DMS79 treated with DMSO at 0.1 percent for 48 hours (cell line): Measurements from ENCODE around the gene MRPS23.

Source experiments
- DNase-seq: peaks from one replicate; lab custom pipeline; 2025; lab: John Stamatoyannopoulos, UW

MRPS23 gene

GRCh38 chr17:57794841-57795240 lies 55.0 kb downstream of the MRPS23 start:
- DNase-seq = no peak

- DNase-seq = no peak
These were observed 61.1 kb downstream of the MRPS23 start for GRCh38 chr17:57788725-57789124.

- no peak for DNase-seq
These were observed 64.8 kb downstream of the MRPS23 start for GRCh38 chr17:57785022-57785421.
